Caco-2 (cell line): ENCODE measurements around the gene CACNG1. TPM values are rescaled to one million over a fixed set of nuclear protein-coding genes. Genes with fewer than 3 reads are reported as not detected.

Experiments used
- BruUV-seq: library from RNA; stranded (reverse); fragments of 400-500 nt; replicated peaks from 2 replicates; lab custom pipeline; 2021; lab: Mats Ljungman, UMichigan
- CTCF ChIA-PET: fragments of 300-600 bp; sonication (Branson Sonifier 250); formaldehyde crosslinking; loops from one replicate; lab custom pipeline; 2022; ENCODE audit warnings: antibody characterized with exemption; lab: Charles Lee
- POLR2A ChIA-PET: fragments of 300-600 bp; sonication (Branson Sonifier 250); formaldehyde crosslinking; loops from one replicate; lab custom pipeline; 2022; ENCODE audit warnings: antibody characterized with exemption; lab: Charles Lee
- DNase-seq, 2 experiments: peaks; one replicate each; pipeline versions ENCODE4 v3.0.0 to v3.0.0-alpha.2; 2020 to 2022
- H3K27me3 ChIP-seq: replicated peaks from 2 replicates; pipeline ENCODE4 v1.6.0; 2011; ENCODE audit warnings: low read length; ENCODE audit not compliant: control insufficient read depth, insufficient read depth
- H3K36me3 ChIP-seq: 2 replicates; pipeline ENCODE4 v1.5.1; 2011; ENCODE audit warnings: low read length; ENCODE audit not compliant: control insufficient read depth, insufficient read depth
- H3K4me1 ChIP-seq: fragments of 250-450 bp; sonication (Bioruptor Pico); 2 replicates; pipeline ENCODE4 v1.5.1; 2020; ENCODE audit warnings: mild to moderate bottlenecking
- H3K4me3 ChIP-seq: 2 replicates; pipeline ENCODE4 v1.5.1; 2011; ENCODE audit warnings: low read depth, mild to moderate bottlenecking, control low read depth, low read length
- H3K9me3 ChIP-seq: fragments of 250-450 bp; sonication (Bioruptor Pico); 2 replicates; pipeline ENCODE4 v1.5.1; 2020; ENCODE audit warnings: mild to moderate bottlenecking, moderate library complexity
- H3K27ac Mint-ChIP-seq: one replicate; pipeline ENCODE4 v1.8.0; 2022; ENCODE audit warnings: mixed read lengths; ENCODE audit not compliant: unreplicated experiment
- H3K27me3 Mint-ChIP-seq: one replicate; pipeline ENCODE4 v1.8.0; 2022; ENCODE audit warnings: mixed read lengths; ENCODE audit not compliant: insufficient read depth, unreplicated experiment
- H3K36me3 Mint-ChIP-seq: one replicate; pipeline ENCODE4 v1.8.0; 2022; ENCODE audit warnings: mild to moderate bottlenecking, mixed read lengths; ENCODE audit not compliant: insufficient read depth, unreplicated experiment
- H3K4me1 Mint-ChIP-seq: one replicate; pipeline ENCODE4 v1.8.0; 2022; ENCODE audit warnings: low read depth, mixed read lengths; ENCODE audit not compliant: unreplicated experiment
- H3K4me3 Mint-ChIP-seq: one replicate; pipeline ENCODE4 v1.8.0; 2022; ENCODE audit warnings: mild to moderate bottlenecking, moderate library complexity, mixed read lengths; ENCODE audit not compliant: unreplicated experiment
- H3K9me3 Mint-ChIP-seq: one replicate; pipeline ENCODE4 v1.8.0; 2022; ENCODE audit warnings: mixed read lengths; ENCODE audit not compliant: unreplicated experiment
- CTCF ChIP-seq, 2 experiments: fragments of 200-600 bp in 1 of 2; IDR thresholded peaks; 1 replicate in 1 of 2; 2 replicates in 1 of 2; pipeline versions ENCODE4 v1.5.1 to v1.8.0; 2011 to 2022; ENCODE audit warnings: antibody characterized with exemption in 1 of 2, control low read depth in 1 of 2, inconsistent platforms in 1 of 2, low read depth in 1 of 2, low read length in 1 of 2, mild to moderate bottlenecking in 1 of 2, moderate library complexity in 1 of 2; ENCODE audit not compliant: insufficient read depth in 1 of 2, severe bottlenecking in 1 of 2, unreplicated experiment in 1 of 2
- intact Hi-C: fragments of 100-400 bp; cut with micrococcal nuclease; formaldehyde crosslinking; loops from one replicate; pipeline ENCODE4 v1.10.0; 2022; ENCODE audit not compliant: unreplicated experiment
- total RNA-seq: library from RNA; stranded (reverse); gene quantifications from 2 replicates; pipeline ENCODE4 v1.2.3, GENCODE V29; 2022

CACNG1 gene
- total RNA-seq, 1 experiment from 2014 or later = not detected

- no peaks in the 10 kb centered on the region for H3K27me3 Mint-ChIP-seq
- intact Hi-C loops = no loop called here
- no peaks in the 10 kb centered on the region for H3K4me1 Mint-ChIP-seq
- Histone ChIP-seq H3K4me1 (no peaks in the 10 kb centered on the region; the same call in 1 of the 2 replicates), H3K27me3 (no peaks in the 10 kb centered on the region), H3K4me3 (no peak overlapping the region), H3K36me3 (no peaks in the 10 kb centered on the region), H3K9me3 (peaks cover 31% of the 10 kb centered on the region)
- peaks cover 22% of the 10 kb centered on the region for H3K9me3 Mint-ChIP-seq
- H3K4me3 Mint-ChIP-seq = no peak overlapping the region
- ChIA-PET CTCF (no interaction called here), POLR2A (no interaction called here)
- no peak for DNase-seq
- BruUV-seq = no TSS peak
- no peak overlapping the region for H3K27ac Mint-ChIP-seq
- no peak for TF ChIP-seq CTCF (IDR thresholded peaks at IDR 0.05; ENCODE audit: insufficient read depth in 1 of 2, low read depth in 1 of 2, low read length in 1 of 2, severe bottlenecking in 1 of 2, unreplicated experiment in 1 of 2)
- no peaks in the 10 kb centered on the region for H3K36me3 Mint-ChIP-seq
Measured at GRCh38 chr17:67051837-67052236, 7.5 kb downstream of the CACNG1 start.

GRCh38 chr17:67052720-67053437, 8.5 kb downstream of the CACNG1 start:
- no peaks in the 10 kb centered on the region for H3K36me3 Mint-ChIP-seq
- no peaks in the 10 kb centered on the region for H3K4me1 Mint-ChIP-seq
- H3K9me3 ChIP-seq = peaks cover 23% of the 10 kb centered on the region
- H3K4me3 ChIP-seq = no peak overlapping the region
- intact Hi-C loops = no loop called here
- no peaks in the 10 kb centered on the region for H3K27me3 ChIP-seq
- DNase-seq = no peak
- no peaks in the 10 kb centered on the region for H3K27me3 Mint-ChIP-seq
- TF ChIP-seq CTCF (IDR thresholded peaks at IDR 0.05; ENCODE audit: insufficient read depth in 1 of 2, low read depth in 1 of 2, low read length in 1 of 2, severe bottlenecking in 1 of 2, unreplicated experiment in 1 of 2) = no peak
- no peaks in the 10 kb centered on the region for H3K4me1 ChIP-seq
- CTCF ChIA-PET = no interaction called here
- no peak overlapping the region for H3K4me3 Mint-ChIP-seq
- H3K9me3 Mint-ChIP-seq = peaks cover 17% of the 10 kb centered on the region
- no TSS peak for BruUV-seq
- POLR2A ChIA-PET = no interaction called here
- H3K27ac Mint-ChIP-seq = no peak overlapping the region
- H3K36me3 ChIP-seq = no peaks in the 10 kb centered on the region

GRCh38 chr17:67053438-67054000, 9.2 kb downstream of the CACNG1 start:
- peak in 1 of 2 experiments; percentile 26 for DNase-seq
- peaks cover 19% of the 10 kb centered on the region for H3K9me3 ChIP-seq
- Mint-ChIP-seq H3K4me3 (no peak overlapping the region), H3K27me3 (no peaks in the 10 kb centered on the region), H3K4me1 (no peaks in the 10 kb centered on the region), H3K36me3 (no peaks in the 10 kb centered on the region), H3K27ac (no peak overlapping the region), H3K9me3 (peaks cover 11% of the 10 kb centered on the region)
- ChIA-PET CTCF (no interaction called here), POLR2A (no interaction called here)
- BruUV-seq = no TSS peak
- no peak overlapping the region for H3K4me3 ChIP-seq
- no peaks in the 10 kb centered on the region for H3K4me1 ChIP-seq
- H3K36me3 ChIP-seq = no peaks in the 10 kb centered on the region
- H3K27me3 ChIP-seq = no peaks in the 10 kb centered on the region
- TF ChIP-seq CTCF (IDR thresholded peaks at IDR 0.05; ENCODE audit: insufficient read depth in 1 of 2, low read depth in 1 of 2, low read length in 1 of 2, severe bottlenecking in 1 of 2, unreplicated experiment in 1 of 2) = no peak
- intact Hi-C loops = no loop called here
